ENCODE data around the gene SLC28A3. TPM values are rescaled to one million over a fixed set of nuclear protein-coding genes. Genes with fewer than 3 reads are reported as not detected.

The SLC28A3 gene
- total and polyA plus RNA-seq, 2 donors (not counting 3 experiments of a cell fraction or from before 2014, with no cell fraction given): not detected

GRCh38 chr9:84270847-84271530, 69.6 kb downstream of the SLC28A3 start:
- FAIRE-seq (no peak), DNase-seq (ENCODE audit: low read depth, low spot score) (no peak)
- CTCF ChIA-PET: interaction anchor here (1.0 kb wide), 1 partner anchor 10 kb away, joined by 4 read pairs; no protein-coding TSS in a partner anchor
- H2AFZ ChIP-seq (ENCODE audit: low read depth, low read length): no peak overlapping the region
- H3K9me3 ChIP-seq (replicated peaks; ENCODE audit: control insufficient read depth, insufficient read depth, low read length): no peaks in the 10 kb centered on the region
- H3K27ac ChIP-seq (ENCODE audit: insufficient read depth, low read depth, low read length): no peak overlapping the region
- intact Hi-C loops (cut with micrococcal nuclease): no loop called here
- POLR2A ChIA-PET: no interaction called here
- no peak overlapping the region for H3K9ac ChIP-seq (replicated peaks; ENCODE audit: extremely low read depth, insufficient read depth, low read length)
- H3K4me2 ChIP-seq (ENCODE audit: insufficient read depth, low read length): no peak overlapping the region
- no peaks in the 10 kb centered on the region for H4K20me1 ChIP-seq (replicated peaks; ENCODE audit: control insufficient read depth, extremely low read depth, insufficient read depth, low read length)
- H3K36me3 ChIP-seq (ENCODE audit: control insufficient read depth in 2 of 2, extremely low read depth in 1 of 2, insufficient read depth in 2 of 2, low read length in 2 of 2): no peaks in the 10 kb centered on the region
- dilution Hi-C loops (cut with MboI; ENCODE audit: extremely low pct_ligation_motif_present, low sequenced_read_pairs): no loop called here
- H3K9me1 ChIP-seq (replicated peaks; ENCODE audit: control insufficient read depth, extremely low read depth, insufficient read depth, low read length): no peaks in the 10 kb centered on the region
- H3K4me3 ChIP-seq (replicated peaks in 1 of 3; ENCODE audit: insufficient read depth in 1 of 3, low read depth in 1 of 3, low read length in 3 of 3): no peak overlapping the region
- TF ChIP-seq MAX (IDR thresholded peaks at IDR 0.05; ENCODE audit: insufficient read depth, insufficient read length) (no peak), CTCF (IDR thresholded peaks at IDR 0.05; ENCODE audit: extremely low read depth in 1 of 2, insufficient read depth in 1 of 2, low read depth in 1 of 2, low read length in 2 of 2) (no peak), JUN (IDR thresholded peaks at IDR 0.05; ENCODE audit: borderline replicate concordance, insufficient read depth, insufficient read length, low read depth) (no peak)
- no TSS peak for BruUV-seq (replicated peaks)
- peaks cover 17 to 30% of the 10 kb centered on the region in 2 experiments for H3K27me3 ChIP-seq (ENCODE audit: control insufficient read depth in 2 of 2, insufficient read depth in 2 of 2, low read length in 2 of 2)
- no peaks in the 10 kb centered on the region for H3K4me1 ChIP-seq (ENCODE audit: control insufficient read depth, extremely low read depth, insufficient read depth, low read length)
- no peaks in the 10 kb centered on the region for H3K79me2 ChIP-seq (ENCODE audit: control insufficient read depth, insufficient read depth, low read length)

GRCh38 chr9:84266087-84266561, 74.4 kb downstream of the SLC28A3 start:
- dilution Hi-C loops (cut with MboI; ENCODE audit: extremely low pct_ligation_motif_present, low sequenced_read_pairs) (no loop called here), intact Hi-C loops (cut with micrococcal nuclease) (no loop called here)
- H3K9ac ChIP-seq (replicated peaks; ENCODE audit: extremely low read depth, insufficient read depth, low read length): no peak overlapping the region
- POLR2A ChIA-PET: no interaction called here
- FAIRE-seq (no peak), DNase-seq (ENCODE audit: low read depth, low spot score) (no peak)
- no TSS peak for BruUV-seq (replicated peaks)
- no peak overlapping the region for H3K4me3 ChIP-seq (replicated peaks in 1 of 3; ENCODE audit: insufficient read depth in 1 of 3, low read depth in 1 of 3, low read length in 3 of 3)
- H3K4me2 ChIP-seq (ENCODE audit: insufficient read depth, low read length): no peak overlapping the region
- no peaks in the 10 kb centered on the region for H3K9me1 ChIP-seq (replicated peaks; ENCODE audit: control insufficient read depth, extremely low read depth, insufficient read depth, low read length)
- TF ChIP-seq FOS (IDR thresholded peaks at IDR 0.05; ENCODE audit: borderline replicate concordance, insufficient read depth, low read length) (no peak), MYC (IDR thresholded peaks at IDR 0.05; ENCODE audit: low read depth, low read length) (no peak), MAX (IDR thresholded peaks at IDR 0.05; ENCODE audit: insufficient read depth, insufficient read length) (no peak), JUN (IDR thresholded peaks at IDR 0.05; ENCODE audit: borderline replicate concordance, insufficient read depth, insufficient read length, low read depth) (no peak), POLR2A (IDR thresholded peaks at IDR 0.05; ENCODE audit: low read depth, low read length) (no peak), POLR2AphosphoS5 (IDR thresholded peaks at IDR 0.05; ENCODE audit: insufficient read depth, low read depth, low read length) (no peak), CTCF (IDR thresholded peaks at IDR 0.05; ENCODE audit: extremely low read depth in 1 of 2, insufficient read depth in 1 of 2, low read depth in 1 of 2, low read length in 2 of 2) (no peak), GATA2 (IDR thresholded peaks at IDR 0.05; ENCODE audit: insufficient read depth, insufficient read length, low read depth, low read length) (no peak), EZH2 (IDR thresholded peaks at IDR 0.05; ENCODE audit: borderline replicate concordance, low read depth, low read length, severe bottlenecking) (no peak)
- no peak overlapping the region for H3K27ac ChIP-seq (ENCODE audit: insufficient read depth, low read depth, low read length)
- H3K9me3 ChIP-seq (replicated peaks; ENCODE audit: control insufficient read depth, insufficient read depth, low read length): no peaks in the 10 kb centered on the region
- no peaks in the 10 kb centered on the region for H3K4me1 ChIP-seq (ENCODE audit: control insufficient read depth, extremely low read depth, insufficient read depth, low read length)
- no peaks in the 10 kb centered on the region for H4K20me1 ChIP-seq (replicated peaks; ENCODE audit: control insufficient read depth, extremely low read depth, insufficient read depth, low read length)
- no peak overlapping the region for H2AFZ ChIP-seq (ENCODE audit: low read depth, low read length)
- CTCF ChIA-PET: interaction anchor here (0.9 to 1.9 kb wide), 5 partner anchors 11 to 331 kb away, joined by 3 to 8 read pairs (median 3); no protein-coding TSS in a partner anchor
- H3K79me2 ChIP-seq (ENCODE audit: control insufficient read depth, insufficient read depth, low read length): no peaks in the 10 kb centered on the region
- H3K36me3 ChIP-seq (ENCODE audit: control insufficient read depth in 2 of 2, extremely low read depth in 1 of 2, insufficient read depth in 2 of 2, low read length in 2 of 2): no peaks in the 10 kb centered on the region
- peaks cover 15 to 24% of the 10 kb centered on the region in 2 experiments for H3K27me3 ChIP-seq (ENCODE audit: control insufficient read depth in 2 of 2, insufficient read depth in 2 of 2, low read length in 2 of 2)
